HUES48 (cell line): Measurements from ENCODE around the gene SCLT1.

Experiments used
- H3K27ac ChIP-seq: one replicate; pipeline ENCODE4 v1.7.0; 2013; ENCODE audit warnings: low read depth, low read length, inconsistent platforms
- H3K27me3 ChIP-seq: 2 replicates; pipeline ENCODE4 v1.6.1; 2013; ENCODE audit warnings: mild to moderate bottlenecking, low read length; ENCODE audit not compliant: control insufficient read depth, insufficient read depth
- H3K36me3 ChIP-seq: 2 replicates; pipeline ENCODE4 v1.6.1; 2013; ENCODE audit warnings: low read length; ENCODE audit not compliant: control insufficient read depth, insufficient read depth
- H3K4me1 ChIP-seq: 2 replicates; pipeline ENCODE4 v1.6.1; 2013; ENCODE audit warnings: mild to moderate bottlenecking, low read length; ENCODE audit not compliant: control insufficient read depth, insufficient read depth
- H3K4me3 ChIP-seq: 2 replicates; pipeline ENCODE4 v1.5.1; 2013; ENCODE audit warnings: mild to moderate bottlenecking, low read depth, low read length
- H3K9ac ChIP-seq: 2 replicates; pipeline ENCODE4 v1.6.1; 2013; ENCODE audit warnings: mild to moderate bottlenecking, low read depth, low read length, moderate library complexity
- H3K9me3 ChIP-seq: 2 replicates; pipeline ENCODE4 v1.6.1; 2013; ENCODE audit warnings: low read length; ENCODE audit not compliant: control insufficient read depth, insufficient read depth

The SCLT1 gene

DNA sequence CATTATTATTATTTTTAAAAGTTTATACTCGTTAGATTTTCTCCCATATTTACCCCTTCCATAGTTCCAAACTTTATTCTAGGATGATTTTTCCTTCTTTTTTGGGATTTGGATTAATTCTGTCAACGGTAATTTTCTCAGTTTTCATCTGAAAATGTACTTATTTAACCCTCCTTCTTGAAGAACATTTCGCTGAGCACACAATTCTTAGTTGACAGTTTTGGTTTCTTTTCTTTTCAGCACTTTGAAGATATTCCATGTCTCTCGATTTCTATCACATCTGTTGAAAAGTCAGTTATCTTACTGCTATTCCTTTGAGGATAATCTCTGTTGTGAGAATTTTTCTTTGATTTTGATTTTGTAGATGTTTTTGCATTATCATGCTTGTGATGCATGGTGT, 85.2 kb downstream of the SCLT1 start:
- Histone ChIP-seq H3K27me3 (no peaks in the 10 kb centered on the region), H3K36me3 (no peaks in the 10 kb centered on the region), H3K9ac (no peak overlapping the region), H3K9me3 (peaks cover 34% of the 10 kb centered on the region), H3K4me3 (no peak overlapping the region), H3K4me1 (no peaks in the 10 kb centered on the region), H3K27ac (no peak overlapping the region)

- H3K27ac ChIP-seq: no peak overlapping the region
- H3K9me3 ChIP-seq: no peaks in the 10 kb centered on the region
- no peaks in the 10 kb centered on the region for H3K4me1 ChIP-seq
- H3K36me3 ChIP-seq: no peaks in the 10 kb centered on the region
- no peak overlapping the region for H3K9ac ChIP-seq
- no peak overlapping the region for H3K4me3 ChIP-seq
- no peaks in the 10 kb centered on the region for H3K27me3 ChIP-seq
These were observed 106.4 kb downstream of the SCLT1 start for GRCh38 chr4:128986908-128987307.

- H3K4me3 ChIP-seq: no peak overlapping the region
- no peak overlapping the region for H3K9ac ChIP-seq
- no peak overlapping the region for H3K27ac ChIP-seq
- H3K4me1 ChIP-seq: no peaks in the 10 kb centered on the region
- no peaks in the 10 kb centered on the region for H3K36me3 ChIP-seq
- H3K9me3 ChIP-seq: no peaks in the 10 kb centered on the region
- no peaks in the 10 kb centered on the region for H3K27me3 ChIP-seq
These were observed 107.3 kb downstream of the SCLT1 start for GRCh38 chr4:128986019-128986418.

GRCh38 chr4:128983771-128984485, 109.4 kb downstream of the SCLT1 start:
- Histone ChIP-seq H3K4me1 (no peaks in the 10 kb centered on the region), H3K9me3 (no peaks in the 10 kb centered on the region), H3K9ac (no peak overlapping the region), H3K4me3 (no peak overlapping the region), H3K27ac (no peak overlapping the region), H3K27me3 (no peaks in the 10 kb centered on the region), H3K36me3 (no peaks in the 10 kb centered on the region)

DNA sequence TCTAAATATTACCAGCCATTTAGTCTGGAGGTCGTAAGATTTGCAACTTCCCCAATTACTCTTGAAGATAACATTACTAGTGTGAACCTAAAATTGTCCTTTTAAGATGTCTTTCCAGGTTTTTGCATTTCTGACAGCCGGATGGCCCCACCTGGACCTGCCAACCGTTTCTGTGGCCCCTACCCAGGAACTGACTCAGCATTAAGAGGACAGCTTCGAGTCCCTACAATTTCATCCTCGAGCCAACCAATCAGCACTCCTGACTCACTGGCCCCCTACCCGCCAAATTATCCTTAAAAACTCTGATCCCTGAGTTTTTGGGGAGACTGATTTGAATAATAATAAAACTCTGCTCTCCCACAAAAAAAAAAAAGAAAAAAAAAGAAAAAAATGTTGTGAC, 112.0 kb downstream of the SCLT1 start:
- no peaks in the 10 kb centered on the region for H3K4me1 ChIP-seq
- no peak overlapping the region for H3K27ac ChIP-seq
- H3K9me3 ChIP-seq: no peaks in the 10 kb centered on the region
- no peaks in the 10 kb centered on the region for H3K36me3 ChIP-seq
- no peaks in the 10 kb centered on the region for H3K27me3 ChIP-seq
- H3K4me3 ChIP-seq: no peak overlapping the region
- no peak overlapping the region for H3K9ac ChIP-seq

GRCh38 chr4:128980816-128981326, 112.5 kb downstream of the SCLT1 start:
- no peaks in the 10 kb centered on the region for H3K36me3 ChIP-seq
- no peak overlapping the region for H3K27ac ChIP-seq
- H3K9me3 ChIP-seq: no peaks in the 10 kb centered on the region
- H3K9ac ChIP-seq: no peak overlapping the region
- no peaks in the 10 kb centered on the region for H3K4me1 ChIP-seq
- no peak overlapping the region for H3K4me3 ChIP-seq
- no peaks in the 10 kb centered on the region for H3K27me3 ChIP-seq

- no peak overlapping the region for H3K27ac ChIP-seq
- H3K9me3 ChIP-seq: no peaks in the 10 kb centered on the region
- no peaks in the 10 kb centered on the region for H3K36me3 ChIP-seq
- no peaks in the 10 kb centered on the region for H3K4me1 ChIP-seq
- no peaks in the 10 kb centered on the region for H3K27me3 ChIP-seq
- H3K9ac ChIP-seq: no peak overlapping the region
- H3K4me3 ChIP-seq: no peak overlapping the region
These were observed 113.4 kb downstream of the SCLT1 start for GRCh38 chr4:128979934-128980333.

DNA sequence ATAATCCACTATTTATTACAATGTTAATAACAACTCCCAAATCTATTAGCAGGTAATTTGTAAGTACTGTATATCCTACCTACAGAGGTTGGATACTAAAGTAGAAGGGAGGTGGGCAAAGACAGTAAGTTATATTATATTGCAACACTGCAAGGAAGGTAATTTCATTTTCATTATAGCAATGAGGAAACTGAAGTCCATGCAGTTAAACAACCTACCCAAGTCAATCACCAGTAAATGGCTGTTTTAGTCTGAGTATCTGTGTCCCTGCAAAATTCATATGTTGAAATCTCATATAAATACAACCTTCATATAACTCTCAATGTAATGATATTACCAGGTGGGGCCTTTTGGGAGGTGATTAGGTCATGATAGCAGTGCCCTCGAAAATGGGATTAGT, 114.4 kb downstream of the SCLT1 start:
- Histone ChIP-seq H3K27me3 (no peaks in the 10 kb centered on the region), H3K27ac (no peak overlapping the region), H3K4me3 (no peak overlapping the region), H3K36me3 (no peaks in the 10 kb centered on the region), H3K9ac (no peak overlapping the region), H3K9me3 (no peaks in the 10 kb centered on the region), H3K4me1 (no peaks in the 10 kb centered on the region)

DNA sequence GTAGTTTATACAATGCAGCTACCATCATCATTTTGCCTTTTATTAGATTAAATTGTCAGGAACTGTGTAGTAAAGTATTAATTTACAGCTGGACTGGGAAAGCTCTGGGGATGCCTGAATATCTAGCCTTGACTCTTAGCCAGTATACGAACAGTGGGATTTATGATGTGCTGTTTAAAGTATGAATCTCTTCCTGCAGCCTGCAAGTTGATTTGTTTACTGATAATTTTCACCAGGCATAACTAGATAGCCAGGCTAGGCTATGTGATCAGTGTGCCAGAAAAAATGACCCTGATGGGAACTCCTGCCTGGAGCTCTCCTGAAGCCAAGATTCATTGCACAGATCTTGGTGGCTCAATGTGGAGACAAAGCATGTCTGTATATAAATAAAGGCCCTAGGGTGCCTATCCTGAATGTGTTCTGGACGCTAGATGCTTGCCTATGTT, 119.2 kb downstream of the SCLT1 start:
- Histone ChIP-seq H3K36me3 (no peaks in the 10 kb centered on the region), H3K9ac (no peak overlapping the region), H3K27me3 (no peaks in the 10 kb centered on the region), H3K27ac (no peak overlapping the region), H3K4me3 (no peak overlapping the region), H3K4me1 (no peaks in the 10 kb centered on the region), H3K9me3 (no peaks in the 10 kb centered on the region)

GRCh38 chr4:128973384-128973783, 120.0 kb downstream of the SCLT1 start:
- Histone ChIP-seq H3K27ac (no peak overlapping the region), H3K36me3 (no peaks in the 10 kb centered on the region), H3K4me3 (no peak overlapping the region), H3K27me3 (no peaks in the 10 kb centered on the region), H3K9me3 (no peaks in the 10 kb centered on the region), H3K9ac (no peak overlapping the region), H3K4me1 (no peaks in the 10 kb centered on the region)

GRCh38 chr4:128961405-128961804, 131.9 kb downstream of the SCLT1 start:
- H3K9ac ChIP-seq: no peak overlapping the region
- H3K27ac ChIP-seq: no peak overlapping the region
- H3K36me3 ChIP-seq: no peaks in the 10 kb centered on the region
- no peaks in the 10 kb centered on the region for H3K4me1 ChIP-seq
- no peaks in the 10 kb centered on the region for H3K27me3 ChIP-seq
- H3K4me3 ChIP-seq: no peak overlapping the region
- H3K9me3 ChIP-seq: no peaks in the 10 kb centered on the region
